ENCODE measurements around the gene HES2.
"Not testable (repeated sequence)": the region's sequence is repeated elsewhere in the genome, so short reads cannot be mapped to it uniquely, and the experiment has no call there.

HES2 gene

GRCh38 chr1:6461051-6461530 lies 41.4 kb upstream of the HES2 start:
- DNase-seq (ENCODE audit: low read depth), result no peak
- TF ChIP-seq CTCF (conservative IDR thresholded peaks at IDR 0.05; ENCODE audit: control insufficient read depth, insufficient read depth, low read depth, low read length), result no peak
- H3K4me3 ChIP-seq (ENCODE audit: control insufficient read depth, low read depth, low read length), result no peak overlapping the region

- TF ChIP-seq CTCF (conservative IDR thresholded peaks at IDR 0.05; ENCODE audit: control insufficient read depth, insufficient read depth, low read depth, low read length), result no peak
- no peak overlapping the region for H3K4me3 ChIP-seq (ENCODE audit: control insufficient read depth, low read depth, low read length)
- no peak for DNase-seq (ENCODE audit: low read depth)
Observed at GRCh38 chr1:6460301-6461050, 40.8 kb upstream of the HES2 start.

- no peak overlapping the region for H3K4me3 ChIP-seq (ENCODE audit: control insufficient read depth, low read depth, low read length)
- no peak for DNase-seq (ENCODE audit: low read depth)
- no peak for TF ChIP-seq CTCF (conservative IDR thresholded peaks at IDR 0.05; ENCODE audit: control insufficient read depth, insufficient read depth, low read depth, low read length)
Observed at GRCh38 chr1:6459850-6460265, 40.1 kb upstream of the HES2 start.

GRCh38 chr1:6456800-6457466 lies 37.2 kb upstream of the HES2 start:
- DNase-seq (ENCODE audit: low read depth), result no peak
- TF ChIP-seq CTCF (conservative IDR thresholded peaks at IDR 0.05; ENCODE audit: control insufficient read depth, insufficient read depth, low read depth, low read length), result no peak
- no peak overlapping the region for H3K4me3 ChIP-seq (ENCODE audit: control insufficient read depth, low read depth, low read length)

- DNase-seq (ENCODE audit: low read depth); H3K4me3 ChIP-seq (ENCODE audit: control insufficient read depth, low read depth, low read length): not testable (repeated sequence)
Observed at GRCh38 chr1:6455752-6456520, 36.2 kb upstream of the HES2 start.

GRCh38 chr1:6454856-6455751 lies 35.4 kb upstream of the HES2 start:
- no peak overlapping the region for H3K4me3 ChIP-seq (ENCODE audit: control insufficient read depth, low read depth, low read length)
- no peak for DNase-seq (ENCODE audit: low read depth)
- no peak for TF ChIP-seq CTCF (conservative IDR thresholded peaks at IDR 0.05; ENCODE audit: control insufficient read depth, insufficient read depth, low read depth, low read length)

- H3K4me3 ChIP-seq (ENCODE audit: control insufficient read depth, low read depth, low read length); DNase-seq (ENCODE audit: low read depth): not testable (repeated sequence)
Observed at GRCh38 chr1:6453895-6454855, 34.5 kb upstream of the HES2 start.
